CD4-positive, alpha-beta memory T cell (primary cell): Measurements from ENCODE around the gene MPZ. TPM values are rescaled to one million over a fixed set of nuclear protein-coding genes. Genes with fewer than 3 reads are reported as not detected.

Experiments
- CTCF ChIA-PET: fragments of 350-600 bp; sonication (Branson Sonifier 250); formaldehyde crosslinking; loops from one replicate; lab custom pipeline; 2021; ENCODE audit warnings: inconsistent platforms; ENCODE audit not compliant: partially characterized antibody; lab: Charles Lee
- POLR2A ChIA-PET: fragments of 350-600 bp; sonication (Branson Sonifier 250); formaldehyde crosslinking; loops from one replicate; lab custom pipeline; 2021; ENCODE audit not compliant: partially characterized antibody; lab: Charles Lee
- DNase-seq, 5 donors: peaks; one replicate each; pipeline versions ENCODE4 v3.0.0 to v3.0.0-alpha.2; 2020 to 2022; ENCODE audit warnings: mixed read lengths in 1 of 5
- H3K27ac ChIP-seq: one replicate; pipeline ENCODE4 v1.7.0; 2013; ENCODE audit warnings: low read depth, low read length
- H3K27me3 ChIP-seq: 2 replicates; pipeline ENCODE4 v1.7.0; 2013; ENCODE audit warnings: mild to moderate bottlenecking, low read length, moderate library complexity; ENCODE audit not compliant: insufficient read depth
- H3K36me3 ChIP-seq: 2 replicates; pipeline ENCODE4 v1.7.0; 2013; ENCODE audit warnings: mild to moderate bottlenecking, low read length, moderate library complexity; ENCODE audit not compliant: insufficient read depth
- H3K4me1 ChIP-seq: 2 replicates; pipeline ENCODE4 v1.7.0; 2013; ENCODE audit warnings: mild to moderate bottlenecking, low read length, moderate library complexity; ENCODE audit not compliant: insufficient read depth
- H3K4me3 ChIP-seq, 2 donors: one replicate each; pipeline ENCODE4 v1.7.0; 2013; ENCODE audit warnings: low read length in 2 of 2, mild to moderate bottlenecking in 1 of 2
- H3K9me3 ChIP-seq, 2 donors: one replicate each; pipeline ENCODE4 v1.7.0; 2013; ENCODE audit warnings: low read length in 2 of 2, control low read depth in 1 of 2; ENCODE audit not compliant: control insufficient read depth in 1 of 2
- H3K27ac Mint-ChIP-seq, 7 donors: one replicate each; pipeline ENCODE4 v1.8.0; 2020 to 2021; ENCODE audit warnings: mixed read lengths in 7 of 7, mild to moderate bottlenecking in 6 of 7, inconsistent platforms in 3 of 7, moderate library complexity in 3 of 7
- H3K27me3 Mint-ChIP-seq, 2 donors: one replicate each; pipeline ENCODE4 v1.8.0; 2020 to 2021; ENCODE audit warnings: mixed read lengths in 2 of 2
- H3K36me3 Mint-ChIP-seq, 2 donors: one replicate each; pipeline ENCODE4 v1.8.0; 2020 to 2021; ENCODE audit warnings: mixed read lengths in 2 of 2, inconsistent platforms in 1 of 2, mild to moderate bottlenecking in 1 of 2
- H3K4me1 Mint-ChIP-seq, 4 donors: one replicate each; pipeline ENCODE4 v1.8.0; 2020 to 2021; ENCODE audit warnings: mixed read lengths in 4 of 4, mild to moderate bottlenecking in 1 of 4
- H3K4me3 Mint-ChIP-seq, 8 donors: one replicate each; pipeline ENCODE4 v1.8.0; 2020 to 2021; ENCODE audit warnings: mixed read lengths in 8 of 8, mild to moderate bottlenecking in 7 of 8, moderate library complexity in 6 of 8, inconsistent platforms in 3 of 8
- H3K9me3 Mint-ChIP-seq, 8 donors: one replicate each; pipeline ENCODE4 v1.8.0; 2020 to 2021; ENCODE audit warnings: mixed read lengths in 8 of 8, mild to moderate bottlenecking in 5 of 8, inconsistent platforms in 3 of 8, moderate library complexity in 1 of 8
- intact Hi-C: fragments of 100-400 bp; cut with micrococcal nuclease; formaldehyde crosslinking; loops from one replicate; pipeline ENCODE4 v1.15.1; 2023
- polyA plus RNA-seq, 2 donors: library from polyadenylated mRNA; unstranded; fragments of 300-500 nt; fragmentation: Illumina TruSeq; gene quantifications; one replicate each; pipeline ENCODE4 v1.2.3, GENCODE V29; 2021
- total RNA-seq, 2 experiments: library from RNA; stranded (reverse); gene quantifications; one replicate each; pipeline ENCODE4 v1.2.3, GENCODE V29; 2021

MPZ gene
- total and polyA plus RNA-seq, 4 experiments from 2014 or later, result 0.14 to 11.9 (median 11.1) TPM; not detected in 1

DNA sequence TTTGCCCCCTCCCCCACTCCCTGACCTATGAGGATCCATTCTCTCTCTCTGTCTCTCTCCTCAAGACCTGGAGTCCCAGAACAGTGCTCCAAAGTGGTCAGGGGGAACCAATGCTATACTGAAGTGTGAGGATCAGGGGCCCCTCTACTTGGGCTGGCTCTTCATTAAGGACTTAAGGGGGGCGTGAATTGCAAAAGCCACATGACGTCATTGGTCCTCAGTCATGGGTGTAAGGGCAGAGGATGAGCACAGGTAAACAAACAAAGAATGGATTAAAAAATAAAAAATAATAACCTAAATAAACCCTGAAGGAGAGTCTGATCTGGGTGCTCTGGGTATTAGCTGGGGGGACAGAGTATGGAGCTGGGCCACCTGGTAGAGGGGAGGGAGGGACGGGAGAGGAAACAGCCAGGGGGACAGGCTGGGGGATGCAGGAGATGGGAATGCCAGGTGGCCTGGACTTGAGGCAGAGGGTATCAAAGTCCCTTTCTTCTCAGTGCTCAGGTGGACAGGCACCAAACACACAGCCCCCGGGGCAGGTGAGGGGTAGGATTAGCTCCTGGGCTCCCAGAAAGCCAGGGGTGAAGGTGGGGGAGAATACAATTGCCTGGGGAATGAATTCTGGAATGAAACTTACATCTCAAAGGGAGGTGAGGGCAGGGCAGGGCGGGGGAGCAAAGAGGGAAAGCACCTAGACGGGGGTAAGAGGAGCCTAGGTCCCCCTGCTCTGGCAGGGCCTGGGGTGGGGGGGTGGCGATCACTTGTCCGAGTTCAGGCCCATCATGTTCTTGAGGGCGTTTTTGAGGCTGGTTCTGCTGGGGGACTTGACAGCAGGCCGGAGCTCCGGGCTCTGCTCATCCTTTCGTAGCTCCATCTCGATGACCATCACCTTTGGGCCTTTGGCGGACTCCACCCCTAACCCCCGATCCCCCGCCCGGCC lies 4.6 kb downstream of the MPZ start:
- Mint-ChIP-seq H3K27me3 (no peaks in the 10 kb centered on the region), H3K27ac (peak overlapping the region in 6 of 7 donors; percentile 92 to 99 (median 96)), H3K4me1 (peaks cover 17 to 41% (median 29%) of the 10 kb centered on the region in 4 donors), H3K9me3 (no peaks in the 10 kb centered on the region), H3K4me3 (peak overlapping the region; percentile 89 to 100 (median 97)), H3K36me3 (peaks cover 7 to 11% of the 10 kb centered on the region in 2 donors)
- intact Hi-C loops, result no loop called here
- Histone ChIP-seq H3K4me1 (peaks cover 29% of the 10 kb centered on the region), H3K4me3 (peak overlapping the region; percentile 48 to 86), H3K27ac (peak overlapping the region; percentile 77), H3K36me3 (no peaks in the 10 kb centered on the region), H3K27me3 (no peaks in the 10 kb centered on the region), H3K9me3 (no peaks in the 10 kb centered on the region)
- peak in 1 of 5 donors; percentile 48 for DNase-seq
- POLR2A ChIA-PET, result interaction anchor here (0.7 to 5.9 kb wide), 17 partner anchors 9 to 259 kb away, joined by 3 to 61 read pairs (median 5); partner anchors contain the start of genes B4GALT3, NDUFS2, PCP4L1 and PPOX
- CTCF ChIA-PET, result interaction anchor here (0.8 to 4.5 kb wide), 14 partner anchors 10 to 139 kb away, joined by 4 to 42 read pairs (median 8); partner anchors contain the start of genes NDUFS2, PPOX, SDHC and TOMM40L

- Histone ChIP-seq H3K4me1 (peaks cover 21% of the 10 kb centered on the region), H3K36me3 (no peaks in the 10 kb centered on the region), H3K4me3 (no peak overlapping the region), H3K9me3 (no peaks in the 10 kb centered on the region), H3K27ac (no peak overlapping the region), H3K27me3 (no peaks in the 10 kb centered on the region)
- no peak for DNase-seq
- peaks cover 12 to 28% (median 18%) of the 10 kb centered on the region in 4 donors for H3K4me1 Mint-ChIP-seq
- ChIA-PET POLR2A (no interaction called here), CTCF (interaction anchor here (4.1 kb wide), 1 partner anchor 9 kb away, joined by 25 read pairs; no protein-coding TSS in a partner anchor)
- intact Hi-C loops, result no loop called here
- no peaks in the 10 kb centered on the region for H3K27me3 Mint-ChIP-seq
- H3K36me3 Mint-ChIP-seq, result peaks cover 6 to 7% of the 10 kb centered on the region in 2 donors
- peak overlapping the region in 2 of 7 donors; percentile 52 to 71 for H3K27ac Mint-ChIP-seq
- H3K4me3 Mint-ChIP-seq, result no peak overlapping the region
- H3K9me3 Mint-ChIP-seq, result no peaks in the 10 kb centered on the region
Measured at GRCh38 chr1:161300478-161300877, 9.3 kb downstream of the MPZ start.

GRCh38 chr1:161299347-161299746 lies 10.4 kb downstream of the MPZ start:
- Mint-ChIP-seq H3K4me1 (peaks cover 3 to 17% (median 10%) of the 10 kb centered on the region in 4 donors), H3K27me3 (no peaks in the 10 kb centered on the region), H3K9me3 (no peaks in the 10 kb centered on the region), H3K27ac (no peak overlapping the region), H3K4me3 (no peak overlapping the region), H3K36me3 (peaks cover 4 to 6% of the 10 kb centered on the region in 2 donors)
- H3K4me3 ChIP-seq, result no peak overlapping the region
- intact Hi-C loops, result no loop called here
- no peak for DNase-seq
- no peaks in the 10 kb centered on the region for H3K9me3 ChIP-seq
- CTCF ChIA-PET, result no interaction called here
- no peaks in the 10 kb centered on the region for H3K27me3 ChIP-seq
- POLR2A ChIA-PET, result no interaction called here
- peaks cover 10% of the 10 kb centered on the region for H3K4me1 ChIP-seq
- H3K27ac ChIP-seq, result no peak overlapping the region
- H3K36me3 ChIP-seq, result no peaks in the 10 kb centered on the region

DNA sequence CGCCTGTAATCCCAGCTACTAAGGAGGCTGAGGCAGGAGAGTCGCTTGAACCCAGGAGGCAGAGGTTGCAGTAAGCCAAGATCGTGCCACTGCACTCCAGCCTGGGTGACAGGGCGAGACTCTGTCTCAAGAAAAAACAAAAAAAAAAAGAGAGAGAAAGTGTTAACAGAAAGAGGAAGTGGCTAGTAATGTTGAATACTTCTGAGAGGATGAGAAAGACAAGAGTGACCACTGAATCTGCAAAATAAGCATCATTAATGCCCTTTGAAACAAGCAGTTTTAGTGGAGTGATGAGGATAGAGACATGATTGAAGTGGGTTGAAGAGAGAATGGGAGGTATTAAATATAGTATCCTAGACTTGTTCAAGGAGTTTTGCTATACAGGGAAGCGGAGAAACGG lies 11.7 kb downstream of the MPZ start:
- peaks cover 0 to 5% (median 2%) of the 10 kb centered on the region in 4 donors for H3K4me1 Mint-ChIP-seq
- H3K27ac Mint-ChIP-seq, result peak overlapping the region in 2 of 7 donors; percentile 20 to 43
- Histone ChIP-seq H3K4me1 (no peaks in the 10 kb centered on the region), H3K9me3 (no peaks in the 10 kb centered on the region), H3K27me3 (no peaks in the 10 kb centered on the region), H3K27ac (no peak overlapping the region), H3K4me3 (no peak overlapping the region), H3K36me3 (no peaks in the 10 kb centered on the region)
- H3K27me3 Mint-ChIP-seq, result no peaks in the 10 kb centered on the region
- H3K4me3 Mint-ChIP-seq, result peak overlapping the region in 1 of 8 donors; percentile 26
- no peaks in the 10 kb centered on the region for H3K9me3 Mint-ChIP-seq
- ChIA-PET POLR2A (no interaction called here), CTCF (no interaction called here)
- H3K36me3 Mint-ChIP-seq, result peaks cover 2 to 3% of the 10 kb centered on the region in 2 donors
- intact Hi-C loops, result no loop called here
- DNase-seq, result no peak

DNA sequence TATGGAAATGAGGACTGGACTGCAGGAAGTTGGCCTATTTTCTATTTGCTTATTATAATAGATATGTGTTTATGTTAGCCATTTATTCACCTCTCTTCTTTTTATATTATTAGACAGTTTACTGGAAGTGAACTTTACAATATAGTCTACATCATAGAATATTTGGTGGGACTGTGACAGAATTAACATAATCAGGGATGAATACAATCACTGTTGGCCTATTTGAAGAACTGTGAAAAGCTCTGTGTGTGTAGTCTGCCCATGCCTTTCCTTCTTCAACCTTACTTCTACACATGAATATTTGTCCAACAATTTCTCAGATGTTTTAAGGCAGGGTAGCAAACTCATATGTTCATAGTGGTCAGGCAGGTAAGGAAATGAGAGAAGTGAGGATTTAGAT lies 12.4 kb downstream of the MPZ start:
- Histone ChIP-seq H3K27me3 (no peaks in the 10 kb centered on the region), H3K9me3 (no peaks in the 10 kb centered on the region), H3K4me1 (no peaks in the 10 kb centered on the region), H3K36me3 (no peaks in the 10 kb centered on the region), H3K4me3 (no peak overlapping the region), H3K27ac (no peak overlapping the region)
- POLR2A ChIA-PET, result no interaction called here
- H3K4me3 Mint-ChIP-seq, result no peak overlapping the region
- H3K27ac Mint-ChIP-seq, result no peak overlapping the region
- peaks cover 2 to 3% of the 10 kb centered on the region in 2 donors for H3K36me3 Mint-ChIP-seq
- peaks cover 0 to 5% (median 2%) of the 10 kb centered on the region in 4 donors for H3K4me1 Mint-ChIP-seq
- CTCF ChIA-PET, result no interaction called here
- intact Hi-C loops, result no loop called here
- no peak for DNase-seq
- H3K27me3 Mint-ChIP-seq, result no peaks in the 10 kb centered on the region
- no peaks in the 10 kb centered on the region for H3K9me3 Mint-ChIP-seq

GRCh38 chr1:161290779-161291178 lies 19.0 kb downstream of the MPZ start:
- H3K4me3 Mint-ChIP-seq, result no peak overlapping the region
- H3K36me3 ChIP-seq, result no peaks in the 10 kb centered on the region
- peak overlapping the region in 1 of 7 donors; percentile 76 for H3K27ac Mint-ChIP-seq
- peaks cover 0 to 2% (median 0%) of the 10 kb centered on the region in 8 donors for H3K9me3 Mint-ChIP-seq
- peaks cover 0 to 3% of the 10 kb centered on the region in 2 donors for H3K36me3 Mint-ChIP-seq
- no peaks in the 10 kb centered on the region for H3K27me3 ChIP-seq
- intact Hi-C loops, result loop anchor here (1.0 kb wide), 3 partner anchors 63 to 110 kb away; no protein-coding TSS in a partner anchor
- no peaks in the 10 kb centered on the region for H3K9me3 ChIP-seq
- H3K27ac ChIP-seq, result no peak overlapping the region
- DNase-seq, result no peak
- H3K4me3 ChIP-seq, result no peak overlapping the region
- ChIA-PET CTCF (interaction anchor here (0.6 to 6.0 kb wide), 31 partner anchors 8 to 301 kb away, joined by 3 to 63 read pairs (median 5); partner anchors contain the start of genes ADAMTS4, CFAP126, NDUFS2 and PPOX), POLR2A (interaction anchor here (0.6 to 1.7 kb wide), 6 partner anchors 13 to 125 kb away, joined by 3 to 5 read pairs (median 4); partner anchors contain the start of genes NDUFS2 and PPOX)
- peaks cover 0 to 2% of the 10 kb centered on the region in 2 donors for H3K27me3 Mint-ChIP-seq
- H3K4me1 ChIP-seq, result no peaks in the 10 kb centered on the region
- peaks cover 0 to 4% (median under 1%) of the 10 kb centered on the region in 4 donors for H3K4me1 Mint-ChIP-seq
